GM18519 (cell line): ENCODE data around the gene RASAL2.
"Not testable (repeated sequence)": the region's sequence is repeated elsewhere in the genome, so short reads cannot be mapped to it uniquely, and the experiment has no call there.

Experiments used
- ATAC-seq: cut with Tn5 transposase; IDR thresholded peaks from one replicate; pipeline ENCODE4 v1.9.1; 2021; ENCODE audit warnings: mild to moderate bottlenecking, moderate library complexity; ENCODE audit not compliant: unreplicated experiment, low FRiP score

The RASAL2 gene

GRCh38 chr1:178367151-178367550 lies 273.2 kb downstream of the RASAL2 start:
- ATAC-seq, result no peak

GRCh38 chr1:178368208-178368607 lies 274.3 kb downstream of the RASAL2 start:
- no peak for ATAC-seq

GRCh38 chr1:178371235-178371634 lies 277.3 kb downstream of the RASAL2 start:
- no peak for ATAC-seq

GRCh38 chr1:178371933-178372388 lies 278.1 kb downstream of the RASAL2 start:
- ATAC-seq, result no peak

GRCh38 chr1:178374016-178374415 lies 280.1 kb downstream of the RASAL2 start:
- no peak for ATAC-seq

GRCh38 chr1:178376008-178376407 lies 282.1 kb downstream of the RASAL2 start:
- no peak for ATAC-seq

- ATAC-seq, result no peak
These were observed 285.9 kb downstream of the RASAL2 start for GRCh38 chr1:178379807-178380206.

- no peak for ATAC-seq
These were observed 288.5 kb downstream of the RASAL2 start for GRCh38 chr1:178382372-178382771.

- no peak for ATAC-seq
These were observed 291.8 kb downstream of the RASAL2 start for GRCh38 chr1:178385662-178386061.

GRCh38 chr1:178388418-178389145 lies 294.7 kb downstream of the RASAL2 start:
- ATAC-seq, result no peak

- ATAC-seq, result no peak
These were observed 295.5 kb downstream of the RASAL2 start for GRCh38 chr1:178389441-178389840.

- ATAC-seq, result not testable (repeated sequence)
These were observed 296.4 kb downstream of the RASAL2 start for GRCh38 chr1:178390280-178390679.

- ATAC-seq, result no peak
These were observed 299.5 kb downstream of the RASAL2 start for GRCh38 chr1:178393370-178393769.

GRCh38 chr1:178396789-178397188 lies 302.9 kb downstream of the RASAL2 start:
- no peak for ATAC-seq

- no peak for ATAC-seq
These were observed 303.8 kb downstream of the RASAL2 start for GRCh38 chr1:178397678-178398077.

GRCh38 chr1:178399177-178399728 lies 305.3 kb downstream of the RASAL2 start:
- ATAC-seq, result no peak

- no peak for ATAC-seq
These were observed 311.2 kb downstream of the RASAL2 start for GRCh38 chr1:178405137-178405536.

GRCh38 chr1:178407215-178407614 lies 313.3 kb downstream of the RASAL2 start:
- no peak for ATAC-seq

GRCh38 chr1:178407655-178408054 lies 313.8 kb downstream of the RASAL2 start:
- no peak for ATAC-seq

GRCh38 chr1:178408871-178409270 lies 315.0 kb downstream of the RASAL2 start:
- no peak for ATAC-seq

GRCh38 chr1:178409541-178409940 lies 315.6 kb downstream of the RASAL2 start:
- ATAC-seq, result no peak

- peak; percentile 63 for ATAC-seq
These were observed 318.0 kb downstream of the RASAL2 start for GRCh38 chr1:178411756-178412399.
